IMR-90 (cell line): ENCODE results near the gene COL23A1. TPM values are rescaled to one million over a fixed set of nuclear protein-coding genes. Genes with fewer than 3 reads are reported as not detected.

ENCODE experiments used
- ATAC-seq: fragments of 200-7000 bp; cut with Tn5 transposase; 2 replicates; pipeline ENCODE4 v1.9.1; 2020; ENCODE audit warnings: low read depth, mild to moderate bottlenecking, moderate library complexity
- BruUV-seq: library from RNA; stranded (reverse); fragments of 400-500 nt; replicated peaks from 2 replicates; lab custom pipeline; 2021; lab: Mats Ljungman, UMichigan
- CTCF ChIA-PET: fragments of 300-600 bp; formaldehyde crosslinking; extraction: SDS; loops from one replicate; lab custom pipeline; 2021; ENCODE audit warnings: antibody characterized with exemption; lab: Yijun Ruan, JAX
- POLR2A ChIA-PET: fragments of 300-600 bp; sonication (Branson Sonifier 250); formaldehyde crosslinking; loops from one replicate; lab custom pipeline; 2022; ENCODE audit warnings: antibody characterized with exemption; ENCODE audit not compliant: unreplicated experiment; lab: Charles Lee
- DNase-seq: peaks from one replicate; pipeline ENCODE4 v3.0.0; 2013
- H2AFZ ChIP-seq: replicated peaks from 2 replicates; pipeline ENCODE3; 2013; ENCODE audit warnings: low read length, mild to moderate bottlenecking; ENCODE audit not compliant: poor library complexity
- H2AK5ac ChIP-seq: 2 replicates; pipeline ENCODE4 v1.6.1; 2013; ENCODE audit warnings: low read depth, low read length, inconsistent platforms
- H2AK9ac ChIP-seq: replicated peaks from 2 replicates; pipeline ENCODE3; 2013; ENCODE audit warnings: mild to moderate bottlenecking, low read depth, low read length, moderate library complexity; ENCODE audit not compliant: poor library complexity
- H2BK120ac ChIP-seq: 2 replicates; pipeline ENCODE4 v1.6.1; 2013; ENCODE audit warnings: low read depth, low read length, inconsistent platforms
- H2BK15ac ChIP-seq: 3 replicates; pipeline ENCODE4 v1.6.1; 2013; ENCODE audit warnings: low read depth, low read length, inconsistent platforms
- H2BK20ac ChIP-seq: 2 replicates; pipeline ENCODE4 v1.6.1; 2013; ENCODE audit warnings: low read depth, mild to moderate bottlenecking, inconsistent platforms, low read length, moderate library complexity
- H2BK5ac ChIP-seq: 2 replicates; pipeline ENCODE4 v1.6.1; 2013; ENCODE audit warnings: mild to moderate bottlenecking, low read depth, low read length, inconsistent platforms; ENCODE audit not compliant: poor library complexity, severe bottlenecking
- H3K14ac ChIP-seq: replicated peaks from 2 replicates; pipeline ENCODE4 v1.6.1; 2013; ENCODE audit warnings: low read depth, low read length, inconsistent platforms
- H3K18ac ChIP-seq: 2 replicates; pipeline ENCODE4 v1.6.1; 2013; ENCODE audit warnings: low read depth, low read length, control low read depth
- H3K23ac ChIP-seq: 2 replicates; pipeline ENCODE4 v1.6.1; 2013; ENCODE audit warnings: low read depth, low read length, inconsistent platforms
- H3K27ac ChIP-seq: 2 replicates; pipeline ENCODE4 v1.5.1; 2013; ENCODE audit warnings: mild to moderate bottlenecking, control low read depth, low read length; ENCODE audit not compliant: insufficient read depth
- H3K27me3 ChIP-seq: 2 replicates; pipeline ENCODE4 v1.6.1; 2013; ENCODE audit warnings: low read length; ENCODE audit not compliant: control insufficient read depth, insufficient read depth
- H3K36me3 ChIP-seq: 2 replicates; pipeline ENCODE4 v1.6.1; 2013; ENCODE audit warnings: low read length, mixed read lengths; ENCODE audit not compliant: control insufficient read depth, insufficient read depth
- H3K4ac ChIP-seq: 2 replicates; pipeline ENCODE4 v1.6.1; 2013; ENCODE audit warnings: low read depth, low read length, inconsistent platforms
- H3K4me1 ChIP-seq: 2 replicates; pipeline ENCODE4 v1.6.1; 2013; ENCODE audit warnings: low read length, mixed read lengths; ENCODE audit not compliant: control insufficient read depth, insufficient read depth
- H3K4me2 ChIP-seq: 2 replicates; pipeline ENCODE4 v1.6.1; 2013; ENCODE audit warnings: low read depth, mild to moderate bottlenecking, control low read depth, low read length, moderate library complexity
- H3K4me3 ChIP-seq: 2 replicates; pipeline ENCODE4 v1.5.1; 2013; ENCODE audit warnings: low read depth, mild to moderate bottlenecking, control low read depth, low read length, moderate library complexity; ENCODE audit not compliant: insufficient read depth
- H3K56ac ChIP-seq: 2 replicates; pipeline ENCODE4 v1.6.1; 2013; ENCODE audit warnings: low read length, inconsistent platforms; ENCODE audit not compliant: insufficient read depth; ENCODE audit errors: extremely low read depth
- H3K79me1 ChIP-seq, 2 experiments: 2 replicates each; pipeline ENCODE4 v1.6.1; 2013; ENCODE audit warnings: low read length in 2 of 2, inconsistent platforms in 1 of 2, low read depth in 1 of 2
- H3K9ac ChIP-seq: 2 replicates; pipeline ENCODE4 v1.6.1; 2013; ENCODE audit warnings: low read depth, low read length, control low read depth
- H3K9me1 ChIP-seq: 2 replicates; pipeline ENCODE4 v1.6.1; 2013; ENCODE audit warnings: low read length, inconsistent platforms; ENCODE audit not compliant: insufficient read depth
- H3K9me3 ChIP-seq: 2 replicates; pipeline ENCODE4 v1.6.1; 2013; ENCODE audit warnings: low read length; ENCODE audit not compliant: control insufficient read depth, insufficient read depth
- H4K20me1 ChIP-seq: 2 replicates; pipeline ENCODE4 v1.6.1; 2013; ENCODE audit warnings: low read length, inconsistent platforms; ENCODE audit not compliant: insufficient read depth
- H4K5ac ChIP-seq: 2 replicates; pipeline ENCODE4 v1.6.1; 2013; ENCODE audit warnings: mild to moderate bottlenecking, low read depth, low read length, control low read depth
- H4K8ac ChIP-seq, 2 experiments: 2 replicates each; pipeline ENCODE4 v1.6.1; 2013; ENCODE audit warnings: low read depth in 2 of 2, low read length in 2 of 2, control low read depth in 1 of 2, inconsistent platforms in 1 of 2
- H4K91ac ChIP-seq: 2 replicates; pipeline ENCODE4 v1.6.1; 2013; ENCODE audit warnings: low read depth, low read length, inconsistent platforms; ENCODE audit not compliant: insufficient read depth
- BHLHE40 ChIP-seq: fragments of 150-350 bp; IDR thresholded peaks from 2 replicates; pipeline ENCODE4 v1.6.1; 2016; ENCODE audit warnings: mild to moderate bottlenecking, low read depth, low read length
- CEBPB ChIP-seq: IDR thresholded peaks from 2 replicates; pipeline ENCODE4 v1.6.1; 2012; ENCODE audit warnings: low read depth, low read length, improper control_type of control experiment
- FOS ChIP-seq: fragments of 150-350 bp; IDR thresholded peaks from 2 replicates; pipeline ENCODE4 v1.6.1; 2016; ENCODE audit warnings: low read depth, low read length
- MAFK ChIP-seq: IDR thresholded peaks from 2 replicates; pipeline ENCODE4 v1.6.1; 2012; ENCODE audit warnings: low read depth, low read length, improper control_type of control experiment
- MAZ ChIP-seq: IDR thresholded peaks from 2 replicates; pipeline ENCODE4 v1.6.1; 2012; ENCODE audit warnings: low read depth, mild to moderate bottlenecking, low read length, improper control_type of control experiment, moderate library complexity, borderline replicate concordance
- MXI1 ChIP-seq: IDR thresholded peaks from 2 replicates; pipeline ENCODE4 v1.6.1; 2012; ENCODE audit warnings: low read depth, mild to moderate bottlenecking, low read length, moderate library complexity, borderline replicate concordance
- NFE2L2 ChIP-seq: fragments of 150-350 bp; IDR thresholded peaks from 2 replicates; pipeline ENCODE4 v1.6.1; 2016; ENCODE audit warnings: low read depth, mild to moderate bottlenecking, low read length
- RCOR1 ChIP-seq: IDR thresholded peaks from 2 replicates; pipeline ENCODE4 v1.6.1; 2012; ENCODE audit warnings: mild to moderate bottlenecking, low read length, improper control_type of control experiment; ENCODE audit not compliant: insufficient replicate concordance
- RFX5 ChIP-seq: IDR thresholded peaks from 2 replicates; pipeline ENCODE4 v1.8.0; 2012; ENCODE audit warnings: low read depth, mild to moderate bottlenecking, low read length, moderate library complexity
- SMC3 ChIP-seq: fragments of 150-350 bp; IDR thresholded peaks from 2 replicates; pipeline ENCODE4 v1.6.1; 2016; ENCODE audit warnings: low read depth, mild to moderate bottlenecking, antibody characterized with exemption, low read length, moderate library complexity
- WGBS, 2 experiments: methylation state at CpG; one replicate each; pipeline versions ENCODE4 v1.1.5 to v1.1.7; 2013; ENCODE audit warnings: missing lambda C conversion rate in 2 of 2; ENCODE audit not compliant: insufficient read length in 1 of 2; ENCODE audit errors: extremely low coverage in 2 of 2; 5-methylcytosine and 5-hydroxymethylcytosine counted together
- dilution Hi-C: fragments of 300-500 bp; cut with HindIII; formaldehyde crosslinking; loops from one replicate; pipeline ENCODE4 v1.14.3; 2018; ENCODE audit warnings: low sequenced_read_pairs; ENCODE audit not compliant: unreplicated experiment
- in situ Hi-C: fragments of 300-500 bp; cut with MboI; formaldehyde crosslinking; loops from 3 replicates; pipeline ENCODE4 v1.14.3; 2019; ENCODE audit warnings: low sequenced_read_pairs, inconsistent platforms, mixed read lengths
- intact Hi-C: fragments of 100-400 bp; cut with micrococcal nuclease; formaldehyde crosslinking; loops from 2 replicates; pipeline ENCODE4 v1.10.0; 2022
- polyA plus RNA-seq, 3 experiments: library from polyadenylated mRNA; depleted of rRNA; stranded (reverse); fragments of >200 nt; gene quantifications; 2 replicates each; pipeline ENCODE4 v1.2.3, GENCODE V29; 2012; ENCODE audit warnings: low replicate concordance in 1 of 3
- total RNA-seq: library from RNA; depleted of rRNA; stranded (reverse); fragments of >200 nt; gene quantifications from 2 replicates; pipeline ENCODE4 v1.2.3, GENCODE V29; 2012
- TF ChIP-seq, protein P1 (sequence below): fragments of 150-350 bp; IDR thresholded peaks from 2 replicates; pipeline ENCODE4 v1.6.1; 2016; ENCODE audit warnings: low read depth, mild to moderate bottlenecking, low read length, moderate library complexity, borderline replicate concordance

Gene COL23A1
- total and polyA plus RNA-seq, 2 of the 4 experiments (the other 2 are of a cell fraction) = not detected

DNA sequence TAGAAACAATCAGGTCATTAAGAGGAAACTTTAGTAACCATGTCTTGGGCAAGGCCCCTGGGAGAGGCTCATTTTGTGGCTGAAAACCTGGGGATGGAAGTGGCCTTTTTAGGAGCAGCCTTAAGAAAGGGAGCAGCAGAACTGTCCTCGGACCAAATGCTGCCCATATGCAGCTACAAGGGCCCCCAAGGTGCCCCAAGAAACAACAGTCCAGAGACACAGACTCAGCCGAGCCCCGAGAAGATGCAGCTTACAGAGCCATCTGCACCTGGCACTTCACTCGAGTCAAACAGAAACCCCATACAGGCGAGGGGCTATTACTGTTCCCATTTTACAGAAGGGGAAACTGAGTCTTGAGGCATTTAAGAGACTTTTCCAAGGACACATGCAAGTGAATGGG is 58.0 kb downstream of the COL23A1 start:
- Histone ChIP-seq H2BK120ac (no peak overlapping the region), H4K8ac (no peak overlapping the region), H3K14ac (no peak overlapping the region), H3K36me3 (no peaks in the 10 kb centered on the region), H3K4me1 (no peaks in the 10 kb centered on the region), H2AFZ (no peak overlapping the region), H2AK9ac (no peak overlapping the region), H3K9me3 (peaks cover 44% of the 10 kb centered on the region), H3K9ac (no peak overlapping the region), H4K91ac (no peak overlapping the region), H2AK5ac (no peak overlapping the region), H3K79me1 (no peaks in the 10 kb centered on the region), H4K5ac (no peak overlapping the region), H3K56ac (no peak overlapping the region), H3K18ac (no peak overlapping the region), H4K20me1 (no peaks in the 10 kb centered on the region), H3K9me1 (no peaks in the 10 kb centered on the region), H3K27me3 (no peaks in the 10 kb centered on the region), H3K4me2 (no peak overlapping the region), H2BK15ac (no peak overlapping the region), H3K4ac (no peak overlapping the region), H2BK5ac (no peak overlapping the region), H3K27ac (no peak overlapping the region), H2BK20ac (no peak overlapping the region), H3K4me3 (no peak overlapping the region), H3K23ac (no peak overlapping the region)
- TF ChIP-seq MAFK (no peak), NFE2L2 (no peak), FOS (no peak), MAZ (no peak), BHLHE40 (no peak), CEBPB (no peak), RFX5 (no peak), MXI1 (no peak), SMC3 (no peak), RCOR1 (no peak)
- TF ChIP-seq, protein P1, sequence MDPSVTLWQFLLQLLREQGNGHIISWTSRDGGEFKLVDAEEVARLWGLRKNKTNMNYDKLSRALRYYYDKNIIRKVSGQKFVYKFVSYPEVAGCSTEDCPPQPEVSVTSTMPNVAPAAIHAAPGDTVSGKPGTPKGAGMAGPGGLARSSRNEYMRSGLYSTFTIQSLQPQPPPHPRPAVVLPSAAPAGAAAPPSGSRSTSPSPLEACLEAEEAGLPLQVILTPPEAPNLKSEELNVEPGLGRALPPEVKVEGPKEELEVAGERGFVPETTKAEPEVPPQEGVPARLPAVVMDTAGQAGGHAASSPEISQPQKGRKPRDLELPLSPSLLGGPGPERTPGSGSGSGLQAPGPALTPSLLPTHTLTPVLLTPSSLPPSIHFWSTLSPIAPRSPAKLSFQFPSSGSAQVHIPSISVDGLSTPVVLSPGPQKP = no peak
- CTCF ChIA-PET = no interaction called here
- ATAC-seq (no peak), DNase-seq (no peak)
- POLR2A ChIA-PET = no interaction called here
- intact Hi-C loops = no loop called here
- dilution Hi-C loops = no loop called here
- in situ Hi-C loops = no loop called here
- no TSS peak for BruUV-seq
- WGBS, 2 experiments = 65% methylated on average over 4 of the region's 5 CpGs; no CpG with 5 or more reads in 1 of the 2 experiments
